Endothelial cell (in vitro differentiated cells): Measurements from ENCODE around the gene SLC25A52. TPM values are rescaled to one million over a fixed set of nuclear protein-coding genes. Genes with fewer than 3 reads are reported as not detected.

ENCODE experiments used
- DNase-seq: peaks from one replicate; pipeline ENCODE4 v3.0.0; 2021; ENCODE audit warnings: low spot score
- H3K27ac Mint-ChIP-seq: one replicate; pipeline ENCODE4 v1.8.0; 2021; ENCODE audit warnings: mixed read lengths, inconsistent platforms; ENCODE audit not compliant: unreplicated experiment
- H3K27me3 Mint-ChIP-seq: one replicate; pipeline ENCODE4 v1.8.0; 2021; ENCODE audit warnings: mild to moderate bottlenecking, moderate library complexity, mixed read lengths, inconsistent platforms; ENCODE audit not compliant: unreplicated experiment
- H3K36me3 Mint-ChIP-seq: one replicate; pipeline ENCODE4 v1.8.0; 2021; ENCODE audit warnings: mild to moderate bottlenecking, low read depth, mixed read lengths, inconsistent platforms; ENCODE audit not compliant: unreplicated experiment
- H3K4me1 Mint-ChIP-seq: one replicate; pipeline ENCODE4 v1.8.0; 2021; ENCODE audit warnings: mild to moderate bottlenecking, mixed read lengths, inconsistent platforms; ENCODE audit not compliant: unreplicated experiment
- H3K4me3 Mint-ChIP-seq: one replicate; pipeline ENCODE4 v1.8.0; 2021; ENCODE audit warnings: mild to moderate bottlenecking, mixed read lengths, inconsistent platforms; ENCODE audit not compliant: unreplicated experiment
- H3K9me3 Mint-ChIP-seq: one replicate; pipeline ENCODE4 v1.8.0; 2021; ENCODE audit warnings: mixed read lengths, inconsistent platforms; ENCODE audit not compliant: unreplicated experiment
- total RNA-seq: library from RNA; stranded (reverse); fragmentation: NEBNext Ultra II Directional; extraction: Animal tissue kit (Norgen Biotek cat#: 25700); gene quantifications from one replicate; pipeline ENCODE4 v1.2.1, GENCODE V29; 2021; ENCODE audit not compliant: unreplicated experiment
- TF ChIP-seq, protein P1 (sequence below): fragments of 200-600 bp; sonication (generic); IDR thresholded peaks from one replicate; pipeline ENCODE4 v1.5.0; 2021; ENCODE audit warnings: antibody characterized with exemption; ENCODE audit not compliant: unreplicated experiment

Gene SLC25A52
- total RNA-seq, 1 donor from 2014 or later = 0.23 TPM

GRCh38 chr18:31721601-31722000 is 39.1 kb downstream of the SLC25A52 start:
- Mint-ChIP-seq H3K9me3 (no peaks in the 10 kb centered on the region), H3K27me3 (no peaks in the 10 kb centered on the region)

GRCh38 chr18:31720867-31721266 is 39.8 kb downstream of the SLC25A52 start:
- Mint-ChIP-seq H3K27ac (no peak overlapping the region), H3K9me3 (no peaks in the 10 kb centered on the region)

More at GRCh38 chr18:31721601-31722000, 39.1 kb downstream of the SLC25A52 start:
- no peaks in the 10 kb centered on the region for H3K4me1 Mint-ChIP-seq
- no peak overlapping the region for H3K4me3 Mint-ChIP-seq
- no peak for DNase-seq
- peaks cover 3% of the 10 kb centered on the region for H3K36me3 Mint-ChIP-seq
- TF ChIP-seq, protein P1, sequence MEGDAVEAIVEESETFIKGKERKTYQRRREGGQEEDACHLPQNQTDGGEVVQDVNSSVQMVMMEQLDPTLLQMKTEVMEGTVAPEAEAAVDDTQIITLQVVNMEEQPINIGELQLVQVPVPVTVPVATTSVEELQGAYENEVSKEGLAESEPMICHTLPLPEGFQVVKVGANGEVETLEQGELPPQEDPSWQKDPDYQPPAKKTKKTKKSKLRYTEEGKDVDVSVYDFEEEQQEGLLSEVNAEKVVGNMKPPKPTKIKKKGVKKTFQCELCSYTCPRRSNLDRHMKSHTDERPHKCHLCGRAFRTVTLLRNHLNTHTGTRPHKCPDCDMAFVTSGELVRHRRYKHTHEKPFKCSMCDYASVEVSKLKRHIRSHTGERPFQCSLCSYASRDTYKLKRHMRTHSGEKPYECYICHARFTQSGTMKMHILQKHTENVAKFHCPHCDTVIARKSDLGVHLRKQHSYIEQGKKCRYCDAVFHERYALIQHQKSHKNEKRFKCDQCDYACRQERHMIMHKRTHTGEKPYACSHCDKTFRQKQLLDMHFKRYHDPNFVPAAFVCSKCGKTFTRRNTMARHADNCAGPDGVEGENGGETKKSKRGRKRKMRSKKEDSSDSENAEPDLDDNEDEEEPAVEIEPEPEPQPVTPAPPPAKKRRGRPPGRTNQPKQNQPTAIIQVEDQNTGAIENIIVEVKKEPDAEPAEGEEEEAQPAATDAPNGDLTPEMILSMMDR = no peak
- H3K27ac Mint-ChIP-seq = no peak overlapping the region

GRCh38 chr18:31719363-31720006 is 41.2 kb downstream of the SLC25A52 start:
- Mint-ChIP-seq H3K36me3 (peaks cover 3% of the 10 kb centered on the region), H3K9me3 (no peaks in the 10 kb centered on the region), H3K4me3 (no peak overlapping the region), H3K4me1 (no peaks in the 10 kb centered on the region), H3K27ac (no peak overlapping the region), H3K27me3 (no peaks in the 10 kb centered on the region)
- TF ChIP-seq, protein P1 = no peak
- no peak for DNase-seq

More at GRCh38 chr18:31720867-31721266, 39.8 kb downstream of the SLC25A52 start:
- Mint-ChIP-seq H3K4me3 (no peak overlapping the region), H3K36me3 (peaks cover 3% of the 10 kb centered on the region), H3K4me1 (no peaks in the 10 kb centered on the region), H3K27me3 (no peaks in the 10 kb centered on the region)
- no peak for DNase-seq
- TF ChIP-seq, protein P1 = no peak

- TF ChIP-seq, protein P1 = no peak
- Mint-ChIP-seq H3K27me3 (no peaks in the 10 kb centered on the region), H3K4me3 (no peak overlapping the region), H3K9me3 (no peaks in the 10 kb centered on the region), H3K27ac (no peak overlapping the region), H3K4me1 (no peaks in the 10 kb centered on the region), H3K36me3 (peaks cover 3% of the 10 kb centered on the region)
- DNase-seq = no peak
Measured at GRCh38 chr18:31718386-31718785, 42.3 kb downstream of the SLC25A52 start.

- Mint-ChIP-seq H3K27ac (no peak overlapping the region), H3K9me3 (no peaks in the 10 kb centered on the region), H3K36me3 (peaks cover 3% of the 10 kb centered on the region), H3K27me3 (no peaks in the 10 kb centered on the region), H3K4me3 (no peak overlapping the region), H3K4me1 (no peaks in the 10 kb centered on the region)
- TF ChIP-seq, protein P1 = no peak
- DNase-seq = no peak
Measured at GRCh38 chr18:31716362-31716761, 44.3 kb downstream of the SLC25A52 start.
